Neural cell (in vitro differentiated cells): ENCODE measurements around the gene FUS.

Experiments used
- EP300 ChIP-seq: fragments of 450-650 bp; conservative IDR thresholded peaks from 2 replicates; pipeline ENCODE4 v1.6.1; 2014; ENCODE audit warnings: antibody characterized with exemption, mild to moderate bottlenecking, moderate library complexity; ENCODE audit not compliant: poor library complexity, severe bottlenecking
- EZH2 ChIP-seq: fragments of 200-600, 300-800 bp; shearing (Covaris generic), sonication (generic); IDR thresholded peaks from 2 replicates; pipeline ENCODE4 v1.6.1; 2014; ENCODE audit warnings: antibody characterized with exemption, low read length, borderline replicate concordance, mild to moderate bottlenecking; ENCODE audit not compliant: insufficient read depth, poor library complexity, severe bottlenecking
- TAF1 ChIP-seq: IDR thresholded peaks from 2 replicates; pipeline ENCODE4 v1.6.1; 2012; ENCODE audit warnings: low read depth
- TF ChIP-seq, protein P1 (sequence below): fragments of 450-650 bp; IDR thresholded peaks from 2 replicates; pipeline ENCODE4 v1.5.1; 2014; ENCODE audit warnings: antibody characterized with exemption, mild to moderate bottlenecking, moderate library complexity; ENCODE audit not compliant: poor library complexity, severe bottlenecking

DNA sequence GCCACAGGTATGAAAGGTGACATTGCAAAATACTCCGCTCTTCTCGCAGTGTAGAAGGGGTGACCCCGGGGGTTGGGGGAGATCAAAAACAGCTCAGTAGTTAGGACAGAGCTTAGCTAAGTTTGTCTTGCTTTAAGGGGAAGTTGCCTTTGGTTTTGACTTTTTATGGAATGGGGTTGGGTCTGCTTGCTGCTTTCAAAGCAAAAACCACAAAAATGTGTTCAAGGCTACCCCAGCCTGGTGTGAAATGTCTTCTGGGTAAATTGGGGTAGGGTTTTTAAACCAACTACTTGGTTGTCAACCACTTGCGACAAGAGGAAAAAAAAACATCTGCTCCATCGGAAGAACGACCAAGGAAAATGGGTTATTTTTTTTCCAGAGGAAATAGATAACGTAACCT lies 6.2 kb downstream of the FUS start:
- TF ChIP-seq, protein P1, sequence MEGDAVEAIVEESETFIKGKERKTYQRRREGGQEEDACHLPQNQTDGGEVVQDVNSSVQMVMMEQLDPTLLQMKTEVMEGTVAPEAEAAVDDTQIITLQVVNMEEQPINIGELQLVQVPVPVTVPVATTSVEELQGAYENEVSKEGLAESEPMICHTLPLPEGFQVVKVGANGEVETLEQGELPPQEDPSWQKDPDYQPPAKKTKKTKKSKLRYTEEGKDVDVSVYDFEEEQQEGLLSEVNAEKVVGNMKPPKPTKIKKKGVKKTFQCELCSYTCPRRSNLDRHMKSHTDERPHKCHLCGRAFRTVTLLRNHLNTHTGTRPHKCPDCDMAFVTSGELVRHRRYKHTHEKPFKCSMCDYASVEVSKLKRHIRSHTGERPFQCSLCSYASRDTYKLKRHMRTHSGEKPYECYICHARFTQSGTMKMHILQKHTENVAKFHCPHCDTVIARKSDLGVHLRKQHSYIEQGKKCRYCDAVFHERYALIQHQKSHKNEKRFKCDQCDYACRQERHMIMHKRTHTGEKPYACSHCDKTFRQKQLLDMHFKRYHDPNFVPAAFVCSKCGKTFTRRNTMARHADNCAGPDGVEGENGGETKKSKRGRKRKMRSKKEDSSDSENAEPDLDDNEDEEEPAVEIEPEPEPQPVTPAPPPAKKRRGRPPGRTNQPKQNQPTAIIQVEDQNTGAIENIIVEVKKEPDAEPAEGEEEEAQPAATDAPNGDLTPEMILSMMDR, result no peak
- no peak for TF ChIP-seq EZH2
- no peak for TF ChIP-seq TAF1
- no peak for TF ChIP-seq EP300
